H9 (cell line): ENCODE data around the gene MUC5B. TPM values are rescaled to one million over a fixed set of nuclear protein-coding genes. Genes with fewer than 3 reads are reported as not detected.

Source experiments
- DNase-seq: peaks from one replicate; pipeline ENCODE4 v3.0.0-alpha.2; 2017
- H2AFZ ChIP-seq: one replicate; pipeline ENCODE4 v1.6.1; 2013; ENCODE audit warnings: mild to moderate bottlenecking, low read length, control low read depth, moderate library complexity
- H2AK5ac ChIP-seq: 2 replicates; pipeline ENCODE4 v1.6.1; 2013; ENCODE audit warnings: low read length, control low read depth, mixed read lengths; ENCODE audit not compliant: insufficient read length
- H2BK120ac ChIP-seq: one replicate; pipeline ENCODE4 v1.6.1; 2013; ENCODE audit warnings: low read depth, mild to moderate bottlenecking, low read length, control low read depth, inconsistent platforms; ENCODE audit not compliant: poor library complexity, severe bottlenecking
- H2BK12ac ChIP-seq: 2 replicates; pipeline ENCODE4 v1.6.1; 2013; ENCODE audit warnings: low read length, control low read depth, mixed read lengths, low read depth; ENCODE audit not compliant: insufficient read length
- H2BK15ac ChIP-seq: 2 replicates; pipeline ENCODE4 v1.6.1; 2013; ENCODE audit warnings: low read depth, low read length, control low read depth
- H2BK20ac ChIP-seq: one replicate; pipeline ENCODE4 v1.6.1; 2013; ENCODE audit warnings: low read depth, mild to moderate bottlenecking, low read length, control low read depth, inconsistent platforms; ENCODE audit not compliant: poor library complexity, severe bottlenecking
- H2BK5ac ChIP-seq: 2 replicates; pipeline ENCODE4 v1.6.1; 2013; ENCODE audit warnings: low read length, control low read depth, mixed read lengths; ENCODE audit not compliant: insufficient read length
- H3K14ac ChIP-seq: 2 replicates; pipeline ENCODE4 v1.6.1; 2013; ENCODE audit warnings: low read length, control low read depth; ENCODE audit not compliant: insufficient read depth
- H3K18ac ChIP-seq: 2 replicates; pipeline ENCODE4 v1.6.1; 2013; ENCODE audit warnings: low read depth, mild to moderate bottlenecking, mixed read lengths, low read length, control low read depth; ENCODE audit not compliant: insufficient read length
- H3K23ac ChIP-seq: 2 replicates; pipeline ENCODE4 v1.6.1; 2013; ENCODE audit warnings: low read length, control low read depth, mixed read lengths, low read depth; ENCODE audit not compliant: insufficient read length
- H3K23me2 ChIP-seq: 2 replicates; pipeline ENCODE4 v1.6.1; 2013; ENCODE audit warnings: low read depth, mild to moderate bottlenecking, mixed read lengths, low read length, control low read depth; ENCODE audit not compliant: insufficient read length, poor library complexity, severe bottlenecking
- H3K27ac ChIP-seq: 2 replicates; pipeline ENCODE4 v1.5.1; 2013; ENCODE audit warnings: low read length, control low read depth, mixed read lengths, low read depth; ENCODE audit not compliant: insufficient read length
- H3K27me3 ChIP-seq: 2 replicates; pipeline ENCODE4 v1.6.1; 2013; ENCODE audit warnings: low read length, control low read depth, inconsistent platforms; ENCODE audit not compliant: insufficient read depth
- H3K4ac ChIP-seq: 2 replicates; pipeline ENCODE4 v1.6.1; 2013; ENCODE audit warnings: low read depth, mild to moderate bottlenecking, control low read depth, inconsistent platforms, low read length, moderate library complexity
- H3K4me1 ChIP-seq: 2 replicates; pipeline ENCODE4 v1.6.1; 2013; ENCODE audit warnings: low read length, control low read depth, inconsistent platforms; ENCODE audit not compliant: insufficient read depth
- H3K4me2 ChIP-seq: 2 replicates; pipeline ENCODE4 v1.6.1; 2013; ENCODE audit warnings: low read length, control low read depth, mixed read lengths; ENCODE audit not compliant: insufficient read length, insufficient read depth
- H3K56ac ChIP-seq: 2 replicates; pipeline ENCODE4 v1.6.1; 2013; ENCODE audit warnings: low read depth, mild to moderate bottlenecking, mixed read lengths, low read length, control low read depth; ENCODE audit not compliant: insufficient read length
- H3K79me1 ChIP-seq: 2 replicates; pipeline ENCODE4 v1.6.1; 2013; ENCODE audit warnings: low read depth, mild to moderate bottlenecking, moderate library complexity, low read length, control low read depth, inconsistent platforms; ENCODE audit not compliant: insufficient read depth, poor library complexity, severe bottlenecking
- H3K79me2 ChIP-seq: 2 replicates; pipeline ENCODE4 v1.6.1; 2013; ENCODE audit warnings: low read length, control low read depth, inconsistent platforms; ENCODE audit not compliant: insufficient read depth
- H3K9ac ChIP-seq: 2 replicates; pipeline ENCODE4 v1.6.1; 2013; ENCODE audit warnings: low read length, control low read depth, mixed read lengths; ENCODE audit not compliant: insufficient read length; ENCODE audit errors: extremely low read depth
- H3K9me3 ChIP-seq: one replicate; pipeline ENCODE4 v1.6.1; 2013; ENCODE audit warnings: low read depth, low read length, inconsistent platforms; ENCODE audit not compliant: control insufficient read depth
- H3T11ph ChIP-seq: one replicate; pipeline ENCODE4 v1.6.1; 2013; ENCODE audit warnings: mild to moderate bottlenecking, low read length, control low read depth, inconsistent platforms
- H4K20me1 ChIP-seq: one replicate; pipeline ENCODE4 v1.6.1; 2013; ENCODE audit not compliant: control insufficient read depth, insufficient read length, insufficient read depth
- H4K5ac ChIP-seq: 2 replicates; pipeline ENCODE4 v1.6.1; 2013; ENCODE audit warnings: low read depth, mild to moderate bottlenecking, mixed read lengths, low read length, control low read depth; ENCODE audit not compliant: insufficient read length
- H4K8ac ChIP-seq: replicated peaks from 2 replicates; pipeline ENCODE4 v1.6.1; 2013; ENCODE audit warnings: low read length, control low read depth, mixed read lengths, low read depth; ENCODE audit not compliant: insufficient read length
- H4K91ac ChIP-seq: 2 replicates; pipeline ENCODE4 v1.6.1; 2013; ENCODE audit warnings: low read depth, mild to moderate bottlenecking, moderate library complexity, mixed read lengths, low read length, control low read depth; ENCODE audit not compliant: insufficient read length
- H3K27ac Mint-ChIP-seq, 3 experiments: 2 replicates in 2 of 3; 3 replicates in 1 of 3; pipeline ENCODE4 v1.8.0; 2020 to 2021; ENCODE audit warnings: mixed read lengths in 3 of 3, mild to moderate bottlenecking in 1 of 3, moderate library complexity in 1 of 3
- H3K27me3 Mint-ChIP-seq: 2 replicates; pipeline ENCODE4 v1.8.0; 2021; ENCODE audit warnings: low read depth, mild to moderate bottlenecking, moderate library complexity, mixed read lengths
- H3K36me3 Mint-ChIP-seq, 3 experiments: 2 replicates in 2 of 3; 3 replicates in 1 of 3; pipeline ENCODE4 v1.8.0; 2020 to 2021; ENCODE audit warnings: low read depth in 3 of 3, mixed read lengths in 3 of 3; ENCODE audit not compliant: insufficient read depth in 1 of 3
- H3K4me1 Mint-ChIP-seq, 2 experiments: 2 replicates each; pipeline ENCODE4 v1.8.0; 2020; ENCODE audit warnings: mixed read lengths in 2 of 2
- H3K4me3 Mint-ChIP-seq, 2 experiments: 2 replicates in 1 of 2; 3 replicates in 1 of 2; pipeline ENCODE4 v1.8.0; 2020 to 2021; ENCODE audit warnings: mild to moderate bottlenecking in 2 of 2, mixed read lengths in 2 of 2, moderate library complexity in 1 of 2
- H3K9me3 Mint-ChIP-seq, 2 experiments: 2 replicates in 1 of 2; 3 replicates in 1 of 2; pipeline ENCODE4 v1.8.0; 2020; ENCODE audit warnings: mild to moderate bottlenecking in 2 of 2, mixed read lengths in 2 of 2, moderate library complexity in 1 of 2
- CTCF ChIP-seq: fragments of 200-600 bp; sonication (generic); conservative IDR thresholded peaks from 3 replicates; pipeline ENCODE4 v1.8.0; 2021; ENCODE audit warnings: antibody characterized with exemption, mild to moderate bottlenecking
- WGBS: extraction: QIAGEN DNeasy Blood & Tissue Kit; methylation state at CpG from one replicate; pipeline ENCODE4 v1.1.7; 2013; ENCODE audit warnings: missing lambda C conversion rate, low lambda C conversion rate, mixed read lengths; ENCODE audit not compliant: insufficient read length; ENCODE audit errors: extremely low coverage; 5-methylcytosine and 5-hydroxymethylcytosine counted together
- total RNA-seq: library from RNA; stranded (reverse); gene quantifications from 2 replicates; pipeline ENCODE4 v1.2.1, GENCODE V29; 2021

Gene MUC5B
- total RNA-seq, 1 experiment from 2014 or later = not detected

GRCh38 chr11:1271406-1271805 is 48.5 kb downstream of the MUC5B start:
- no peak overlapping the region for H2BK120ac ChIP-seq
- H4K91ac ChIP-seq = no peak overlapping the region
- no peaks in the 10 kb centered on the region for H3K79me1 ChIP-seq
- H3K4me2 ChIP-seq = no peak overlapping the region
- WGBS = no CpG with 5 or more reads among the region's 9 CpGs
- H3K18ac ChIP-seq = no peak overlapping the region
- peaks cover 3 to 23% (median 12%) of the 10 kb centered on the region in 3 experiments; a peak in 5 of 7 replicates for H3K36me3 Mint-ChIP-seq
- H2BK20ac ChIP-seq = no peak overlapping the region
- no peaks in the 10 kb centered on the region for H4K20me1 ChIP-seq
- H3K23ac ChIP-seq = no peak overlapping the region
- peaks cover 2 to 3% of the 10 kb centered on the region in 2 experiments; a peak in 2 of 4 replicates for H3K4me1 Mint-ChIP-seq
- no peaks in the 10 kb centered on the region for H3K4me1 ChIP-seq
- no peak overlapping the region for H2BK12ac ChIP-seq
- no peak overlapping the region; a peak in 1 of 5 replicates for H3K4me3 Mint-ChIP-seq
- H3K27me3 ChIP-seq = no peaks in the 10 kb centered on the region
- no peaks in the 10 kb centered on the region for H3K23me2 ChIP-seq
- peaks cover 0 to 5% of the 10 kb centered on the region in 2 experiments; a peak in 4 of 5 replicates for H3K9me3 Mint-ChIP-seq
- H3K27me3 Mint-ChIP-seq = no peaks in the 10 kb centered on the region; the same call in 1 of the 2 replicates
- no peak overlapping the region for H4K8ac ChIP-seq
- no peak overlapping the region for H3T11ph ChIP-seq
- no peaks in the 10 kb centered on the region for H3K79me2 ChIP-seq
- H3K4ac ChIP-seq = no peak overlapping the region
- H2BK5ac ChIP-seq = no peak overlapping the region
- no peak overlapping the region for H2AK5ac ChIP-seq
- TF ChIP-seq CTCF = no peak
- no peaks in the 10 kb centered on the region for H3K9me3 ChIP-seq
- DNase-seq = no peak
- no peak overlapping the region for H3K27ac ChIP-seq
- H3K27ac Mint-ChIP-seq = no peak overlapping the region
- H2AFZ ChIP-seq = no peak overlapping the region
- H3K56ac ChIP-seq = no peak overlapping the region
- no peak overlapping the region for H3K14ac ChIP-seq
- H3K9ac ChIP-seq = no peak overlapping the region
- no peak overlapping the region for H4K5ac ChIP-seq
- H2BK15ac ChIP-seq = no peak overlapping the region
